Measurements from ENCODE around the gene FN3K. TPM values are rescaled to one million over a fixed set of nuclear protein-coding genes. Genes with fewer than 3 reads are reported as not detected.

Gene FN3K
- total and polyA plus RNA-seq, 2 donors (not counting 3 experiments of a cell fraction or from before 2014, with no cell fraction given): 2.0 to 12.0 TPM

DNA sequence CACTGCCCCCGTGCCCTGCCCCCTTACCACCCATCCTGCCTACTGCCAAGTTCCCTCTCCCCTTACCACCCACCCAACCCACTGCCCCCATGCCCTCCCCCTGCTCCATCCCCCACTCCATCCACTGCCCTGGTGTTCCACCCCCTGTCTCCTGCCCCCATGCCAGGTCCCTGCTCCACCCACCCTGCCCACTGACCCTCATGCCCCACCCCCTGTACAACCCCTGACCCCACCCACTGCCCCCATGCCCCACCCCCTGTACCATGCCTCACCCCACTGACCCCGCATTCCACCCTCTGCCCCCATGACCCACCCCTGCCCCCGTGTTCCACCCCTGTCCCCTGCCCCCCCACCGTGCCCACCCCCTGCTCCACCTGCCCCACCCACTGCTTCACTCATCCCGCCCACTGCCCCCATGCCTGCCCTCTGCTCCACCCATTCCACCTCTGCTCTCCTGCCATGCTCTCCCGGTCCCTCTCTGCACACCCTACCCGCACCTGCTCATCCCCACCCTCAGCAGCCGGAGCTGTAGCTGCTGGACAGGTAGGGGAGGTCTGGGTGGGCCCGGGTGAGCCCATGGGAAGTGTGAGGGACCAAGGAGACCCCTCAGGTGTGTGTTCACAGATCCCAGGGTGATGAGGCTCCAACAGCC, 26.3 kb upstream of the FN3K start:
- intact Hi-C loops (cut with micrococcal nuclease) (no loop called here), dilution Hi-C loops (cut with MboI; ENCODE audit: extremely low pct_ligation_motif_present, low sequenced_read_pairs) (no loop called here)
- no peaks in the 10 kb centered on the region for H3K36me3 ChIP-seq (ENCODE audit: control insufficient read depth in 2 of 2, extremely low read depth in 1 of 2, insufficient read depth in 2 of 2, low read length in 2 of 2)
- TF ChIP-seq, protein P1, sequence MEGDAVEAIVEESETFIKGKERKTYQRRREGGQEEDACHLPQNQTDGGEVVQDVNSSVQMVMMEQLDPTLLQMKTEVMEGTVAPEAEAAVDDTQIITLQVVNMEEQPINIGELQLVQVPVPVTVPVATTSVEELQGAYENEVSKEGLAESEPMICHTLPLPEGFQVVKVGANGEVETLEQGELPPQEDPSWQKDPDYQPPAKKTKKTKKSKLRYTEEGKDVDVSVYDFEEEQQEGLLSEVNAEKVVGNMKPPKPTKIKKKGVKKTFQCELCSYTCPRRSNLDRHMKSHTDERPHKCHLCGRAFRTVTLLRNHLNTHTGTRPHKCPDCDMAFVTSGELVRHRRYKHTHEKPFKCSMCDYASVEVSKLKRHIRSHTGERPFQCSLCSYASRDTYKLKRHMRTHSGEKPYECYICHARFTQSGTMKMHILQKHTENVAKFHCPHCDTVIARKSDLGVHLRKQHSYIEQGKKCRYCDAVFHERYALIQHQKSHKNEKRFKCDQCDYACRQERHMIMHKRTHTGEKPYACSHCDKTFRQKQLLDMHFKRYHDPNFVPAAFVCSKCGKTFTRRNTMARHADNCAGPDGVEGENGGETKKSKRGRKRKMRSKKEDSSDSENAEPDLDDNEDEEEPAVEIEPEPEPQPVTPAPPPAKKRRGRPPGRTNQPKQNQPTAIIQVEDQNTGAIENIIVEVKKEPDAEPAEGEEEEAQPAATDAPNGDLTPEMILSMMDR (IDR thresholded peaks at IDR 0.05; ENCODE audit: extremely low read depth in 1 of 2, insufficient read depth in 1 of 2, low read depth in 1 of 2, low read length in 2 of 2): no peak
- TF ChIP-seq FOS (IDR thresholded peaks at IDR 0.05; ENCODE audit: borderline replicate concordance, insufficient read depth, low read length) (no peak), POLR2A (IDR thresholded peaks at IDR 0.05; ENCODE audit: low read depth, low read length) (no peak), MYC (IDR thresholded peaks at IDR 0.05; ENCODE audit: low read depth, low read length) (no peak), EZH2 (IDR thresholded peaks at IDR 0.05; ENCODE audit: borderline replicate concordance, low read depth, low read length, severe bottlenecking) (no peak), JUN (IDR thresholded peaks at IDR 0.05; ENCODE audit: borderline replicate concordance, insufficient read depth, insufficient read length, low read depth) (no peak), GATA2 (IDR thresholded peaks at IDR 0.05; ENCODE audit: insufficient read depth, insufficient read length, low read depth, low read length) (no peak), POLR2AphosphoS5 (IDR thresholded peaks at IDR 0.05; ENCODE audit: insufficient read depth, low read depth, low read length) (no peak)
- TF ChIP-seq, protein P2, sequence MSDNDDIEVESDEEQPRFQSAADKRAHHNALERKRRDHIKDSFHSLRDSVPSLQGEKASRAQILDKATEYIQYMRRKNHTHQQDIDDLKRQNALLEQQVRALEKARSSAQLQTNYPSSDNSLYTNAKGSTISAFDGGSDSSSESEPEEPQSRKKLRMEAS (IDR thresholded peaks at IDR 0.05; ENCODE audit: insufficient read depth, insufficient read length): no peak
- no peak overlapping the region for H3K4me2 ChIP-seq (ENCODE audit: insufficient read depth, low read length)
- FAIRE-seq (no peak), DNase-seq (ENCODE audit: low read depth, low spot score) (no peak)
- no peak overlapping the region for H3K4me3 ChIP-seq (replicated peaks in 1 of 3; ENCODE audit: insufficient read depth in 1 of 3, low read depth in 1 of 3, low read length in 3 of 3)
- no peaks in the 10 kb centered on the region for H3K27me3 ChIP-seq (ENCODE audit: control insufficient read depth in 2 of 2, insufficient read depth in 2 of 2, low read length in 2 of 2)
- no peaks in the 10 kb centered on the region for H3K9me3 ChIP-seq (replicated peaks; ENCODE audit: control insufficient read depth, insufficient read depth, low read length)
- H3K9me1 ChIP-seq (replicated peaks; ENCODE audit: control insufficient read depth, extremely low read depth, insufficient read depth, low read length): no peaks in the 10 kb centered on the region
- POLR2A ChIA-PET: no interaction called here
- H3K27ac ChIP-seq (ENCODE audit: insufficient read depth, low read depth, low read length): no peak overlapping the region
- no peaks in the 10 kb centered on the region for H4K20me1 ChIP-seq (replicated peaks; ENCODE audit: control insufficient read depth, extremely low read depth, insufficient read depth, low read length)
- no TSS peak for BruUV-seq (replicated peaks)
- CTCF ChIA-PET: no interaction called here
- H3K4me1 ChIP-seq (ENCODE audit: control insufficient read depth, extremely low read depth, insufficient read depth, low read length): no peaks in the 10 kb centered on the region
- H3K9ac ChIP-seq (replicated peaks; ENCODE audit: extremely low read depth, insufficient read depth, low read length): no peak overlapping the region
- H3K79me2 ChIP-seq (ENCODE audit: control insufficient read depth, insufficient read depth, low read length): no peaks in the 10 kb centered on the region
- no peak overlapping the region for H2AFZ ChIP-seq (ENCODE audit: low read depth, low read length)
